B cell (primary cell): Measurements from ENCODE around the gene ATP5F1E. TPM values are rescaled to one million over a fixed set of nuclear protein-coding genes. Genes with fewer than 3 reads are reported as not detected.

Experiments
- ATAC-seq: fragments of 200-7000 bp; cut with Tn5 transposase; one replicate; pipeline ENCODE4 v1.10.0; 2021; ENCODE audit warnings: low read depth, mild to moderate bottlenecking, moderate number of reproducible peaks, moderate library complexity
- CTCF ChIA-PET: fragments of 350-600 bp; sonication (Branson Sonifier 250); formaldehyde crosslinking; loops from one replicate; lab custom pipeline; 2021; ENCODE audit warnings: antibody characterized with exemption, inconsistent platforms; lab: Charles Lee
- POLR2A ChIA-PET: fragments of 350-600 bp; sonication (Branson Sonifier 250); formaldehyde crosslinking; loops from one replicate; lab custom pipeline; 2021; ENCODE audit warnings: antibody characterized with exemption; lab: Charles Lee
- DNase-seq: peaks from one replicate; pipeline ENCODE4 v3.0.0; 2013
- H2AFZ ChIP-seq: 2 replicates; pipeline ENCODE4 v1.6.1; 2012; ENCODE audit warnings: mild to moderate bottlenecking, low read depth, low read length; ENCODE audit not compliant: insufficient read depth, poor library complexity, severe bottlenecking
- H3K27ac ChIP-seq, 2 donors: 1 replicate in 1 of 2; 2 replicates in 1 of 2; pipeline ENCODE4 v1.5.1; 2012 to 2013; ENCODE audit warnings: low read length in 2 of 2, mild to moderate bottlenecking in 2 of 2, moderate library complexity in 1 of 2
- H3K27me3 ChIP-seq, 4 experiments: fragments of 200-600 bp in 1 of 4; sonication (generic) in 1 of 4; replicated peaks in 1 of 4; 1 replicate in 2 of 4; 2 replicates in 2 of 4; pipeline versions ENCODE4 v1.6.1 to v1.7.0; 2013 to 2016; ENCODE audit warnings: low read length in 3 of 4, mild to moderate bottlenecking in 2 of 4, mixed read lengths in 1 of 4, moderate library complexity in 1 of 4; ENCODE audit not compliant: insufficient read depth in 4 of 4, control insufficient read depth in 3 of 4; ENCODE audit errors: control extremely low read depth in 1 of 4
- H3K36me3 ChIP-seq, 2 experiments: replicated peaks in 1 of 2; 1 replicate in 1 of 2; 2 replicates in 1 of 2; pipeline versions ENCODE4 v1.6.1 to v1.7.1; 2013; ENCODE audit warnings: low read length in 1 of 2; ENCODE audit not compliant: insufficient read depth in 2 of 2, control insufficient read depth in 1 of 2; ENCODE audit errors: control extremely low read depth in 1 of 2, extremely low read depth in 1 of 2
- H3K4me1 ChIP-seq, 2 donors: fragments of 200-600 bp in 1 of 2; sonication (generic) in 1 of 2; 1 replicate in 1 of 2; 2 replicates in 1 of 2; pipeline versions ENCODE4 v1.5.1 to v1.6.1; 2013 to 2017; ENCODE audit warnings: low read length in 2 of 2; ENCODE audit not compliant: control insufficient read depth in 2 of 2, insufficient read depth in 2 of 2
- H3K4me2 ChIP-seq: replicated peaks from 2 replicates; pipeline ENCODE3; 2012; ENCODE audit warnings: mild to moderate bottlenecking, low read depth, low read length; ENCODE audit not compliant: poor library complexity, severe bottlenecking
- H3K4me3 ChIP-seq, 5 experiments: fragments of 200-600 bp in 1 of 5; sonication (generic) in 1 of 5; 1 replicate in 3 of 5; 2 replicates in 2 of 5; pipeline versions ENCODE4 v1.5.1 to v1.7.0; 2011 to 2016; ENCODE audit warnings: low read length in 4 of 5, mild to moderate bottlenecking in 4 of 5, low read depth in 2 of 5, control low read depth in 1 of 5, moderate library complexity in 1 of 5; ENCODE audit not compliant: insufficient read depth in 1 of 5; ENCODE audit errors: control extremely low read depth in 1 of 5, extremely low read depth in 1 of 5
- H3K79me2 ChIP-seq: fragments of 200-600 bp; sonication (generic); one replicate; pipeline ENCODE4 v1.6.0; 2016; ENCODE audit warnings: low read length; ENCODE audit not compliant: control insufficient read depth, insufficient read depth
- H3K9ac ChIP-seq: fragments of 200-600 bp; sonication (generic); 2 replicates; pipeline ENCODE4 v1.6.1; 2017; ENCODE audit warnings: mild to moderate bottlenecking, low read length, moderate library complexity
- H3K9me3 ChIP-seq, 3 donors: one replicate each; pipeline versions ENCODE4 v1.6.1 to v1.7.1; 2013; ENCODE audit warnings: low read length in 2 of 3; ENCODE audit not compliant: control insufficient read depth in 2 of 3, insufficient read depth in 1 of 3; ENCODE audit errors: control extremely low read depth in 1 of 3
- H4K20me1 ChIP-seq: 2 replicates; pipeline ENCODE4 v1.6.0; 2012; ENCODE audit warnings: mild to moderate bottlenecking, low read length; ENCODE audit not compliant: insufficient read depth, control insufficient read depth, poor library complexity, severe bottlenecking
- H3K27ac Mint-ChIP-seq: one replicate; pipeline ENCODE4 v1.8.0; 2021; ENCODE audit warnings: mixed read lengths
- H3K27me3 Mint-ChIP-seq: one replicate; pipeline ENCODE4 v1.8.0; 2021; ENCODE audit warnings: mixed read lengths
- H3K4me1 Mint-ChIP-seq: one replicate; pipeline ENCODE4 v1.8.0; 2021; ENCODE audit warnings: mixed read lengths
- H3K4me3 Mint-ChIP-seq: one replicate; pipeline ENCODE4 v1.8.0; 2021; ENCODE audit warnings: mixed read lengths
- H3K9me3 Mint-ChIP-seq: one replicate; pipeline ENCODE4 v1.8.0; 2022; ENCODE audit warnings: mixed read lengths; ENCODE audit not compliant: insufficient read depth
- CTCF ChIP-seq: fragments of 200-600 bp; IDR thresholded peaks from one replicate; pipeline ENCODE4 v1.8.0; 2022; ENCODE audit warnings: antibody characterized with exemption, mild to moderate bottlenecking
- EZH2 ChIP-seq: IDR thresholded peaks from 2 replicates; pipeline ENCODE4 v1.6.1; 2012; ENCODE audit warnings: borderline replicate concordance, low read depth, mild to moderate bottlenecking, moderate library complexity, low read length; ENCODE audit not compliant: insufficient read depth, poor library complexity, severe bottlenecking
- WGBS: methylation state at CpG from one replicate; pipeline ENCODE4 v1.1.5; 2013; ENCODE audit warnings: missing lambda C conversion rate; ENCODE audit not compliant: insufficient coverage; 5-methylcytosine and 5-hydroxymethylcytosine counted together
- intact Hi-C: fragments of 100-400 bp; cut with micrococcal nuclease; formaldehyde crosslinking; loops from one replicate; pipeline ENCODE4 v1.10.0; 2022
- polyA plus RNA-seq: library from polyadenylated mRNA; depleted of rRNA; stranded (reverse); fragments of >200 nt; gene quantifications from 2 replicates; pipeline ENCODE4 v1.2.3, GENCODE V29; 2012
- total RNA-seq, 2 donors: library from RNA; stranded (reverse); fragments of 120-200 nt in 1 of 2; gene quantifications; 1 replicate in 1 of 2; 2 replicates in 1 of 2; pipeline versions ENCODE4 v1.2.3 to v1.2.4, GENCODE V29; 2013 to 2022

Gene ATP5F1E
- total and polyA plus RNA-seq, 2 donors (not counting 1 experiment from before 2014, with no cell fraction given): 22.2 to 55.0 TPM

GRCh38 chr20:59010321-59010994, 21.7 kb downstream of the ATP5F1E start:
- H3K27me3 Mint-ChIP-seq: no peaks in the 10 kb centered on the region
- peaks cover 50% of the 10 kb centered on the region for H3K4me1 Mint-ChIP-seq
- Histone ChIP-seq H3K9ac (no peak overlapping the region), H3K27ac (no peak overlapping the region), H3K9me3 (peaks cover 0 to 6% (median 0%) of the 10 kb centered on the region in 3 donors), H3K79me2 (peaks cover 33% of the 10 kb centered on the region), H3K36me3 (no peaks in the 10 kb centered on the region), H4K20me1 (peaks cover 6% of the 10 kb centered on the region), H2AFZ (no peak overlapping the region), H3K4me1 (peaks cover 19 to 32% of the 10 kb centered on the region in 2 donors), H3K27me3 (no peaks in the 10 kb centered on the region), H3K4me2 (no peak overlapping the region), H3K4me3 (no peak overlapping the region)
- ChIA-PET POLR2A (interaction anchor here (1.0 to 1.2 kb wide), 2 partner anchors 9 to 22 kb away, joined by 5 to 6 read pairs; partner anchors contain the start of gene ATP5F1E), CTCF (interaction anchor here (0.9 to 3.3 kb wide), 3 partner anchors 22 to 197 kb away, joined by 3 to 32 read pairs (median 5); partner anchors contain the start of gene ATP5F1E)
- intact Hi-C loops: no loop called here
- H3K27ac Mint-ChIP-seq: no peak overlapping the region
- WGBS: 100% methylated on average over 4 of the region's 8 CpGs
- no peak for DNase-seq
- H3K9me3 Mint-ChIP-seq: no peaks in the 10 kb centered on the region
- no peak for ATAC-seq
- TF ChIP-seq CTCF: no peak
- no peak for TF ChIP-seq EZH2
- no peak overlapping the region for H3K4me3 Mint-ChIP-seq
